IPS-NIHi11 (cell line): Measurements from ENCODE around the gene ASCC3.
"Not testable (repeated sequence)": the region's sequence is repeated elsewhere in the genome, so short reads cannot be mapped to it uniquely, and the experiment has no call there.

Source experiments
- DNase-seq: peaks from one replicate; pipeline ENCODE4 v3.0.0; 2012; ENCODE audit warnings: mixed read lengths, low spot score

Gene ASCC3

GRCh38 chr6:100889351-100889750 is 8.2 kb upstream of the ASCC3 start:
- DNase-seq = no peak

- no peak for DNase-seq
These were observed 4.9 kb upstream of the ASCC3 start for GRCh38 chr6:100886076-100886475.

GRCh38 chr6:100883347-100883746 is 2.2 kb upstream of the ASCC3 start:
- DNase-seq = no peak

- no peak for DNase-seq
These were observed 545 bp upstream of the ASCC3 start for GRCh38 chr6:100881707-100882040.

GRCh38 chr6:100880149-100880852 is 828 bp downstream of the ASCC3 start:
- no peak for DNase-seq

GRCh38 chr6:100879317-100879716 is 1.8 kb downstream of the ASCC3 start:
- no peak for DNase-seq

- DNase-seq = no peak
These were observed 3.3 kb downstream of the ASCC3 start for GRCh38 chr6:100877851-100878250.

- no peak for DNase-seq
These were observed 4.9 kb downstream of the ASCC3 start for GRCh38 chr6:100876251-100876650.

- no peak for DNase-seq
These were observed 15.6 kb downstream of the ASCC3 start for GRCh38 chr6:100865525-100865924.

- DNase-seq = no peak
These were observed 19.1 kb downstream of the ASCC3 start for GRCh38 chr6:100862063-100862462.

- DNase-seq = no peak
These were observed 25.0 kb downstream of the ASCC3 start for GRCh38 chr6:100856146-100856545.

GRCh38 chr6:100851819-100852218 is 29.3 kb downstream of the ASCC3 start:
- DNase-seq = no peak

- no peak for DNase-seq
These were observed 31.0 kb downstream of the ASCC3 start for GRCh38 chr6:100850174-100850573.

- no peak for DNase-seq
These were observed 34.9 kb downstream of the ASCC3 start for GRCh38 chr6:100846276-100846675.

GRCh38 chr6:100845676-100846075 is 35.5 kb downstream of the ASCC3 start:
- DNase-seq = no peak

- no peak for DNase-seq
These were observed 41.7 kb downstream of the ASCC3 start for GRCh38 chr6:100839419-100839818.

GRCh38 chr6:100838011-100838410 is 43.1 kb downstream of the ASCC3 start:
- DNase-seq = no peak

GRCh38 chr6:100833972-100834574 is 47.1 kb downstream of the ASCC3 start:
- DNase-seq = no peak

- not testable (repeated sequence) for DNase-seq
These were observed 52.0 kb downstream of the ASCC3 start for GRCh38 chr6:100829077-100829595.

GRCh38 chr6:100823041-100823440 is 58.1 kb downstream of the ASCC3 start:
- DNase-seq = no peak

GRCh38 chr6:100818066-100818465 is 63.1 kb downstream of the ASCC3 start:
- DNase-seq = no peak

- no peak for DNase-seq
These were observed 71.1 kb downstream of the ASCC3 start for GRCh38 chr6:100810015-100810414.

GRCh38 chr6:100809346-100809745 is 71.8 kb downstream of the ASCC3 start:
- no peak for DNase-seq
